ENCODE results near the gene CDH13. TPM values are rescaled to one million over a fixed set of nuclear protein-coding genes. Genes with fewer than 3 reads are reported as not detected.

Gene CDH13
- total RNA-seq, 2 experiments from 2014 or later, result not detected

GRCh38 chr16:83578171-83578570, 951.4 kb downstream of the CDH13 start:
- no peak overlapping the region for H3K4me3 Mint-ChIP-seq
- H3K27ac Mint-ChIP-seq, result no peak overlapping the region
- ATAC-seq, result no peak
- H3K36me3 Mint-ChIP-seq (ENCODE audit: low read depth), result no peaks in the 10 kb centered on the region
- H3K27me3 Mint-ChIP-seq, result no peaks in the 10 kb centered on the region
- POLR2A ChIA-PET, result no interaction called here
- no peaks in the 10 kb centered on the region for H3K4me1 Mint-ChIP-seq
- no peak for DNase-seq
- H3K9me3 Mint-ChIP-seq (ENCODE audit: low read depth), result peaks cover 2% of the 10 kb centered on the region
- CTCF ChIA-PET, result no interaction called here
- intact Hi-C loops (cut with DNase I, micrococcal nuclease), result no loop called here

GRCh38 chr16:83579027-83579426, 952.3 kb downstream of the CDH13 start:
- DNase-seq, result no peak
- Mint-ChIP-seq H3K4me1 (no peaks in the 10 kb centered on the region), H3K36me3 (ENCODE audit: low read depth) (no peaks in the 10 kb centered on the region), H3K4me3 (no peak overlapping the region), H3K27me3 (no peaks in the 10 kb centered on the region), H3K27ac (no peak overlapping the region), H3K9me3 (ENCODE audit: low read depth) (peaks cover 2% of the 10 kb centered on the region)
- POLR2A ChIA-PET, result no interaction called here
- CTCF ChIA-PET, result no interaction called here
- ATAC-seq, result no peak
- intact Hi-C loops (cut with DNase I, micrococcal nuclease), result no loop called here

GRCh38 chr16:83579436-83579835, 952.7 kb downstream of the CDH13 start:
- H3K4me3 Mint-ChIP-seq, result no peak overlapping the region
- intact Hi-C loops (cut with DNase I, micrococcal nuclease), result no loop called here
- H3K4me1 Mint-ChIP-seq, result no peaks in the 10 kb centered on the region
- H3K36me3 Mint-ChIP-seq (ENCODE audit: low read depth), result no peaks in the 10 kb centered on the region
- no peaks in the 10 kb centered on the region for H3K27me3 Mint-ChIP-seq
- no peak overlapping the region for H3K27ac Mint-ChIP-seq
- peaks cover 2% of the 10 kb centered on the region for H3K9me3 Mint-ChIP-seq (ENCODE audit: low read depth)
- no peak for DNase-seq
- ChIA-PET POLR2A (no interaction called here), CTCF (no interaction called here)
- ATAC-seq, result no peak

DNA sequence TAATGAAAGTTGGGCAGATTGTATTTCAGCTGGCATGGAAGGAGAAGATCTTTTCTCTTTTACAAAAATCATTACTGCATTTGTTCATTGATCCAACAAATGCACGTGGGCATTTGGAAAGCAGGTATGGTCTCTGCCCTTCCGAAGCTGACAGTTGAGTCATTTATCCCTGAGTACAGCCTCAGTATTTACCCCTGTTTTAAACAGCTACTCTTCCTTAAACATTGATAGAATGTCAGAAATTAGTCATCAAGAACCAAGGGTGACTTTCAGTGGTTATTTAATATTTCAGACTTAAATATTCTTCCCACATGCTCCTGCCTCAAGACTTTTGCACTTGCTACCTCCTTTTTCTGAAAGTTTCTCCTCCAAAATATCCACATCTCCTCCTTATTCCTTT, 954.3 kb downstream of the CDH13 start:
- DNase-seq (no peak), ATAC-seq (no peak)
- intact Hi-C loops (cut with DNase I, micrococcal nuclease), result no loop called here
- no peaks in the 10 kb centered on the region for H3K4me1 Mint-ChIP-seq
- peaks cover under 1% of the 10 kb centered on the region for H3K9me3 Mint-ChIP-seq (ENCODE audit: low read depth)
- ChIA-PET CTCF (no interaction called here), POLR2A (no interaction called here)
- H3K27me3 Mint-ChIP-seq, result no peaks in the 10 kb centered on the region
- H3K27ac Mint-ChIP-seq, result no peak overlapping the region
- H3K36me3 Mint-ChIP-seq (ENCODE audit: low read depth), result no peaks in the 10 kb centered on the region
- H3K4me3 Mint-ChIP-seq, result no peak overlapping the region

GRCh38 chr16:83581994-83582747, 955.4 kb downstream of the CDH13 start:
- Mint-ChIP-seq H3K36me3 (ENCODE audit: low read depth) (no peaks in the 10 kb centered on the region), H3K27ac (no peak overlapping the region), H3K4me1 (no peaks in the 10 kb centered on the region), H3K9me3 (ENCODE audit: low read depth) (no peaks in the 10 kb centered on the region), H3K4me3 (no peak overlapping the region), H3K27me3 (no peaks in the 10 kb centered on the region)
- DNase-seq, result no peak
- ChIA-PET POLR2A (no interaction called here), CTCF (no interaction called here)
- no peak for ATAC-seq
- intact Hi-C loops (cut with DNase I, micrococcal nuclease), result no loop called here

GRCh38 chr16:83586036-83586435, 959.3 kb downstream of the CDH13 start:
- H3K4me3 Mint-ChIP-seq, result no peak overlapping the region
- ATAC-seq, result no peak
- no peaks in the 10 kb centered on the region for H3K9me3 Mint-ChIP-seq (ENCODE audit: low read depth)
- H3K27me3 Mint-ChIP-seq, result no peaks in the 10 kb centered on the region
- ChIA-PET CTCF (interaction anchor here (0.5 kb wide), 1 partner anchor 23 kb away, joined by 3 read pairs; no protein-coding TSS in a partner anchor), POLR2A (no interaction called here)
- H3K36me3 Mint-ChIP-seq (ENCODE audit: low read depth), result no peaks in the 10 kb centered on the region
- no peak for DNase-seq
- H3K4me1 Mint-ChIP-seq, result no peaks in the 10 kb centered on the region
- H3K27ac Mint-ChIP-seq, result no peak overlapping the region
- intact Hi-C loops (cut with DNase I, micrococcal nuclease), result no loop called here

GRCh38 chr16:83586461-83587200, 959.9 kb downstream of the CDH13 start:
- Mint-ChIP-seq H3K27me3 (no peaks in the 10 kb centered on the region), H3K27ac (no peak overlapping the region), H3K36me3 (ENCODE audit: low read depth) (no peaks in the 10 kb centered on the region), H3K4me1 (no peaks in the 10 kb centered on the region), H3K4me3 (no peak overlapping the region), H3K9me3 (ENCODE audit: low read depth) (no peaks in the 10 kb centered on the region)
- CTCF ChIA-PET, result no interaction called here
- ATAC-seq (no peak), DNase-seq (no peak)
- POLR2A ChIA-PET, result no interaction called here
- intact Hi-C loops (cut with DNase I, micrococcal nuclease), result no loop called here

DNA sequence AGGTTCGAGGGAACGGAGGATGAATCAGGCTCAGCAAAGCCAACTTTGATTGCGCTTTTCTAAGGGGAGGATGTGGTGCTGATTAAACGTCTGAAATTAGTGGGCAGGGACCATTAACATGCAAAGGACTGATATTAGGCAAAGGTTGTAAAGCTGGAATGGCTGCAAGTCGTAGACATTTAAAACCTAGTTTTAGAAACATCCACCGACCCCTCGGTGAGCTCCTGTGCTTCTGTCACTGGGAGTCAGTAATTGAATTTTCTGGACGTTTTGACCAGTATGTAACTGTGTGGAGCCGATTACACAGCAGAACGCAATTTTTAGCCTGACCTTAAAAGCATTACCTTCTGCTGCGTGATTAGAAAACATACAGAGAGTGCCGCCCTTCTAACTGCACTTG, 960.4 kb downstream of the CDH13 start:
- intact Hi-C loops (cut with DNase I, micrococcal nuclease), result no loop called here
- H3K36me3 Mint-ChIP-seq (ENCODE audit: low read depth), result no peaks in the 10 kb centered on the region
- no peak overlapping the region for H3K27ac Mint-ChIP-seq
- CTCF ChIA-PET, result no interaction called here
- no peaks in the 10 kb centered on the region for H3K9me3 Mint-ChIP-seq (ENCODE audit: low read depth)
- no peak for DNase-seq
- POLR2A ChIA-PET, result interaction anchor here (0.6 kb wide), 1 partner anchor 1512 kb away, joined by 7 read pairs; no protein-coding TSS in a partner anchor
- peaks cover 2% of the 10 kb centered on the region for H3K27me3 Mint-ChIP-seq
- ATAC-seq, result no peak
- H3K4me3 Mint-ChIP-seq, result no peak overlapping the region
- H3K4me1 Mint-ChIP-seq, result no peaks in the 10 kb centered on the region

DNA sequence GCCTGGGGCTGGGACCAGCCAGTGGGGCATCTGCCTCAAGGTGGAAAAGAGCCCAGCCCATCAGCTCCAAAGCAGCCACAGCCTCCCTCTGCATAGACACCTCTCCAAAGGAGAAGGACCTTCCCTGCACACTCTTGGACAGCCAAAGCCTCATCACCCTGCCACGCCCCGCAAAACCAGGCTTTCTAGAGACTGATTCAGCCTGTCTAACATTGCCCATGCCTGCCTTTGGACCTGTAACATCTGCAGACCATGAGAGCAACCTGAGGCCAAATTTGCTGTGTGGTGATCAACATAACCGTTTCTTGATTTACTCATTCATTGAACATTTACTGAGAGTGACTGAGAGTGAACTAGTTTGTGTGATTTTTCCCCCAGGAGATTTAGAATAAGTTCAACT, 961.3 kb downstream of the CDH13 start:
- Mint-ChIP-seq H3K4me1 (no peaks in the 10 kb centered on the region), H3K4me3 (no peak overlapping the region), H3K36me3 (ENCODE audit: low read depth) (no peaks in the 10 kb centered on the region), H3K9me3 (ENCODE audit: low read depth) (no peaks in the 10 kb centered on the region), H3K27ac (no peak overlapping the region), H3K27me3 (peaks cover 2% of the 10 kb centered on the region)
- POLR2A ChIA-PET, result no interaction called here
- no peak for ATAC-seq
- no peak for DNase-seq
- CTCF ChIA-PET, result no interaction called here
- intact Hi-C loops (cut with DNase I, micrococcal nuclease), result no loop called here

DNA sequence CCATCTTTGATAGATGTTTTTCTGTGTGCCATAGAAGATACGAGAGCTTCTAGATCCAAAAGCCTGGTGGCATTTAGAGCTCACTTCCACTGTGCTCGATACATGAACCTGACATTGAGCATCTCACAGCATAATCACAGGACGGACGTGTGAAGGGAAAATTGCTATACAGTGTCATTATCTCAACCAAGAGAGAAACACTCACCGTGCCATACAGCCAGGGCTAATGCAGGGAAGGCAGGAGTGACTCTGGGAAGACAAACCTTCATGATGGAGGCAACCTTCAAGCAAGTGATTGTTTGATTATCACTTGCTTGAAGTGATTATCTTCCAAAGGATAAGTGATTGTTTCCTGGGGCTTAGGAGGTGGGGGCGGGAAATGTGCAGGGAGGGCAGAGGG, 962.8 kb downstream of the CDH13 start:
- Mint-ChIP-seq H3K4me3 (no peak overlapping the region), H3K4me1 (no peaks in the 10 kb centered on the region), H3K27me3 (peaks cover 2% of the 10 kb centered on the region), H3K36me3 (ENCODE audit: low read depth) (no peaks in the 10 kb centered on the region), H3K27ac (no peak overlapping the region), H3K9me3 (ENCODE audit: low read depth) (no peaks in the 10 kb centered on the region)
- no peak for ATAC-seq
- ChIA-PET CTCF (no interaction called here), POLR2A (no interaction called here)
- intact Hi-C loops (cut with DNase I, micrococcal nuclease), result no loop called here
- DNase-seq, result no peak

DNA sequence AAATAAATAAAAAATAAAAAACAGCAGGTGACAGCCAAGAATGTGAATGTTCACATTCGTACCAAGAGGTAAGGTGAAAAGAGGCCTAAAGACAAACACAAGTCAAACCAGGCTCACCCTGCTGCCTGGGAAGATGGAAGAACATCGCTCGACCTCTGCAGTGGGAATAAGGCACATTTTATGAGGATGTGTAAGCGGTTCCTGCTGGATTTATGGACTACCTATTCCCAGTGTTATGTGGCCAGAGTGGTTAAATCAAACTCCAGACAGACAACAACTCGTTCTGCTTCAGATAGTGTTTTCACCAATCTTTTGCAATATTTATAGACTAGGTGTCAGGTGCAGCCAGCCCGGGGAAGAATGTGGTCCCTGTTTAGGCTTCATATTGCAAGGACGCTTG, 966.0 kb downstream of the CDH13 start:
- intact Hi-C loops (cut with DNase I, micrococcal nuclease), result no loop called here

GRCh38 chr16:83599789-83600462, 973.2 kb downstream of the CDH13 start:
- H3K4me3 Mint-ChIP-seq, result no peak overlapping the region
- POLR2A ChIA-PET, result no interaction called here
- no peaks in the 10 kb centered on the region for H3K36me3 Mint-ChIP-seq (ENCODE audit: low read depth)
- ATAC-seq (no peak), DNase-seq (no peak)
- H3K27me3 Mint-ChIP-seq, result peaks cover 2% of the 10 kb centered on the region
- H3K27ac Mint-ChIP-seq, result no peak overlapping the region
- no peaks in the 10 kb centered on the region for H3K4me1 Mint-ChIP-seq
- CTCF ChIA-PET, result no interaction called here
- no peaks in the 10 kb centered on the region for H3K9me3 Mint-ChIP-seq (ENCODE audit: low read depth)
- intact Hi-C loops (cut with DNase I, micrococcal nuclease), result no loop called here

More for the DNA sequence above, 966.0 kb downstream of the CDH13 start:
- Mint-ChIP-seq H3K4me3 (no peak overlapping the region), H3K27ac (no peak overlapping the region), H3K4me1 (no peaks in the 10 kb centered on the region), H3K9me3 (ENCODE audit: low read depth) (no peaks in the 10 kb centered on the region), H3K36me3 (ENCODE audit: low read depth) (no peaks in the 10 kb centered on the region), H3K27me3 (peaks cover 2% of the 10 kb centered on the region)
- ChIA-PET CTCF (interaction anchor here (1.1 kb wide), 1 partner anchor 17 kb away, joined by 3 read pairs; no protein-coding TSS in a partner anchor), POLR2A (no interaction called here)
- DNase-seq (no peak), ATAC-seq (no peak)
